GM13976 (cell line): Measurements from ENCODE around the gene THADA.
A peak's percentile ranks its signal among the peaks of the same experiment; 100 is the strongest.
"Not testable (repeated sequence)": the region's sequence is repeated elsewhere in the genome, so short reads cannot be mapped to it uniquely, and the experiment has no call there.

Experiments used
- DNase-seq: peaks from one replicate; pipeline ENCODE4 v3.0.0; 2012; ENCODE audit warnings: low spot score
- in situ Hi-C: fragments of 300-500 bp; cut with MboI; formaldehyde crosslinking; loops from one replicate; pipeline ENCODE4 v1.12.0; 2022; ENCODE audit warnings: low sequenced_read_pairs, mixed read lengths, inconsistent platforms; ENCODE audit not compliant: unreplicated experiment
- TF ChIP-seq, protein P1 (sequence below): IDR thresholded peaks from 2 replicates; pipeline ENCODE4 v1.5.1; 2012; ENCODE audit warnings: borderline replicate concordance, mild to moderate bottlenecking; ENCODE audit not compliant: insufficient read depth; ENCODE audit errors: extremely low read depth, missing control alignments, control extremely low read depth

Gene THADA, protein sequence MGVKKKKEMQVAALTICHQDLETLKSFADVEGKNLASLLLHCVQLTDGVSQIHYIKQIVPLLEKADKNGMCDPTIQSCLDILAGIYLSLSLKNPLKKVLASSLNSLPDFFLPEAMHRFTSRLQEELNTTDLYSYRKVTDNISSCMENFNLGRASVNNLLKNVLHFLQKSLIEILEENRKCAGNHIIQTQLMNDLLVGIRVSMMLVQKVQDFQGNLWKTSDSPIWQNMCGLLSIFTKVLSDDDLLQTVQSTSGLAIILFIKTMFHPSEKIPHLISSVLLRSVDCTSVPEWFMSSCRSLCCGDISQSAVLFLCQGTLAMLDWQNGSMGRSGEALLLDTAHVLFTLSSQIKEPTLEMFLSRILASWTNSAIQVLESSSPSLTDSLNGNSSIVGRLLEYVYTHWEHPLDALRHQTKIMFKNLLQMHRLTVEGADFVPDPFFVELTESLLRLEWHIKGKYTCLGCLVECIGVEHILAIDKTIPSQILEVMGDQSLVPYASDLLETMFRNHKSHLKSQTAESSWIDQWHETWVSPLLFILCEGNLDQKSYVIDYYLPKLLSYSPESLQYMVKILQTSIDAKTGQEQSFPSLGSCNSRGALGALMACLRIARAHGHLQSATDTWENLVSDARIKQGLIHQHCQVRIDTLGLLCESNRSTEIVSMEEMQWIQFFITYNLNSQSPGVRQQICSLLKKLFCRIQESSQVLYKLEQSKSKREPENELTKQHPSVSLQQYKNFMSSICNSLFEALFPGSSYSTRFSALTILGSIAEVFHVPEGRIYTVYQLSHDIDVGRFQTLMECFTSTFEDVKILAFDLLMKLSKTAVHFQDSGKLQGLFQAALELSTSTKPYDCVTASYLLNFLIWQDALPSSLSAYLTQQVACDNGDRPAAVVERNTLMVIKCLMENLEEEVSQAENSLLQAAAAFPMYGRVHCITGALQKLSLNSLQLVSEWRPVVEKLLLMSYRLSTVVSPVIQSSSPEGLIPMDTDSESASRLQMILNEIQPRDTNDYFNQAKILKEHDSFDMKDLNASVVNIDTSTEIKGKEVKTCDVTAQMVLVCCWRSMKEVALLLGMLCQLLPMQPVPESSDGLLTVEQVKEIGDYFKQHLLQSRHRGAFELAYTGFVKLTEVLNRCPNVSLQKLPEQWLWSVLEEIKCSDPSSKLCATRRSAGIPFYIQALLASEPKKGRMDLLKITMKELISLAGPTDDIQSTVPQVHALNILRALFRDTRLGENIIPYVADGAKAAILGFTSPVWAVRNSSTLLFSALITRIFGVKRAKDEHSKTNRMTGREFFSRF (N-terminal part only)

DNA sequence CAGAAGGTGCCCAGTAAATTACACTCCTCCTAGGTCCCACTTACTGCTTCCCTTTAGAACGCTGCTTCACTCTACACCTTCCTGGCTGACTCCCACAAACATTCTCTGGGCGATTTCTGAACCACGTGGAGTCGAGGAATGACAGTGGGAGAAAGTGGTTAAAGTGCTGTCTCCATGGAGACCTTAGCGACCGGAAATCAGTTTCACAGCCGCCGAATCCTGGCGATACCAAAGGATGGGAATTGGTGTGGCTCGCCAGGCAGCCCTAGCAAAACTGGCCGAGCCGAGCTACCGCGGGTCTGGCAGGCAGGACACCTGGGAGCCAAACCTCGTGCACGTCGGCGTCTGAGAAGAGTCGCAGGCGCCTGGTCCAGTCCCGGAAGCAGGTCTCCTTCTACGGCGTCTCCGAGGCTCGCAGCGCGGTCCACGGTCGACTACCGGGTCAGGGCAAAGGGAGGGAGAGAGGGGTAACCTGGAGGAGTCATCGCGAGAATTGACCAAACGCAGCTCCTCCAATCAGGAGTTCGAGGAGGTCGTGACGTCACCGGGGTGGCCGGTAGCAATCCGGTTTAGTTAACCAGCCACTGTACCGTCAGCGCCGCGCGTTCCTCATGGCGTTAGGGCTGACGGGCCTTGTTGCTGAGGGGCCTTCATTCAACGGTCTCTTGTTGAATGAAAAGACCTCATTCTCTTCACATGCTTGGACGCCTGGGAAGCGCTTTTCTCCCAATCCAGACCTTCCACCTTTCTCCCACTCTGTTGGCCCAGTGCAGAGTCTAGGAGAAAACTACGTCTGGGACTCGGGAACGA is at the start of gene THADA:
Gene THADA, minus strand, starts transcription at position 436 of the 810 bp plus-strand sequence. CDS start 3,646 bp downstream, outside the sequence.
- TF ChIP-seq, protein P1, sequence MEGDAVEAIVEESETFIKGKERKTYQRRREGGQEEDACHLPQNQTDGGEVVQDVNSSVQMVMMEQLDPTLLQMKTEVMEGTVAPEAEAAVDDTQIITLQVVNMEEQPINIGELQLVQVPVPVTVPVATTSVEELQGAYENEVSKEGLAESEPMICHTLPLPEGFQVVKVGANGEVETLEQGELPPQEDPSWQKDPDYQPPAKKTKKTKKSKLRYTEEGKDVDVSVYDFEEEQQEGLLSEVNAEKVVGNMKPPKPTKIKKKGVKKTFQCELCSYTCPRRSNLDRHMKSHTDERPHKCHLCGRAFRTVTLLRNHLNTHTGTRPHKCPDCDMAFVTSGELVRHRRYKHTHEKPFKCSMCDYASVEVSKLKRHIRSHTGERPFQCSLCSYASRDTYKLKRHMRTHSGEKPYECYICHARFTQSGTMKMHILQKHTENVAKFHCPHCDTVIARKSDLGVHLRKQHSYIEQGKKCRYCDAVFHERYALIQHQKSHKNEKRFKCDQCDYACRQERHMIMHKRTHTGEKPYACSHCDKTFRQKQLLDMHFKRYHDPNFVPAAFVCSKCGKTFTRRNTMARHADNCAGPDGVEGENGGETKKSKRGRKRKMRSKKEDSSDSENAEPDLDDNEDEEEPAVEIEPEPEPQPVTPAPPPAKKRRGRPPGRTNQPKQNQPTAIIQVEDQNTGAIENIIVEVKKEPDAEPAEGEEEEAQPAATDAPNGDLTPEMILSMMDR = no peak
- peak; percentile 97 for DNase-seq
- in situ Hi-C loops = no loop called here

DNA sequence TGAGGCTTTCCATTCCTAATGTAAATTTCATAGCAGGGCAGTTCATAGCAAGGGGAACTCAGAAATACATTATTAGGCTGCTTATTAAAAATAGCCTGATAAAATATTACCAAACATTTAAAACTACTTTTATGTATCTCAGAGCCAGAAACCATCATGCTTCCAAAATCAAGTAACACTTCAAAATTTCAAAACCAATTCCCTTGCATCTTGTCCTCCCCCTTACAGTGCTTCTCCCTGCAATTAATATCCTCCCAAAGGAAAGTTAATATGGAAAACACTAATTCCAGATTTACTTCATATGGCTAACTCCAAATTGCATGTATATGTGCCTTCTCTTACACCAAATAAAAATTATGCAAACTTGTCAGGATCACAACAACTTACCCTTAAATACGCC is 47.8 kb upstream of the THADA start:
- DNase-seq = no peak
- in situ Hi-C loops = no loop called here
- TF ChIP-seq, protein P1 = no peak

DNA sequence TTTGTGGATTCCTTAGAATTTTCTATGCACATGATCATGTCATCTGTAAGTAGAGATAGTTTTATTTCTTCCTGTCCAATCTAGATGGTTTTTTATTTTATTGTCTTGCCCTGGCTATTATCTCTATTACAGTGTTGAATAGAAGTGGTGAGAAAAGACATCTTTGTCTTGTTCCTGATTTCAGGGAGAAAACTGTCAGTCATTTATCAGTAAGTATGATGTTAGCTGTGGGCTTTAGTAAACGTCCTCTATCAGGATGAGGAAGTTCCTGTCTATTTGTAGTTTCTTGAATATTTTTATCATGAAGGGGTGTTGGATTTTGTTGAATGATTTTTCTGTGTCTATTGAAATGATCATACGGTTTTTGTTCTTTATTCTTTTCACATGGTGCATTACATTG is 46.5 kb upstream of the THADA start:
- TF ChIP-seq, protein P1 = no peak

DNA sequence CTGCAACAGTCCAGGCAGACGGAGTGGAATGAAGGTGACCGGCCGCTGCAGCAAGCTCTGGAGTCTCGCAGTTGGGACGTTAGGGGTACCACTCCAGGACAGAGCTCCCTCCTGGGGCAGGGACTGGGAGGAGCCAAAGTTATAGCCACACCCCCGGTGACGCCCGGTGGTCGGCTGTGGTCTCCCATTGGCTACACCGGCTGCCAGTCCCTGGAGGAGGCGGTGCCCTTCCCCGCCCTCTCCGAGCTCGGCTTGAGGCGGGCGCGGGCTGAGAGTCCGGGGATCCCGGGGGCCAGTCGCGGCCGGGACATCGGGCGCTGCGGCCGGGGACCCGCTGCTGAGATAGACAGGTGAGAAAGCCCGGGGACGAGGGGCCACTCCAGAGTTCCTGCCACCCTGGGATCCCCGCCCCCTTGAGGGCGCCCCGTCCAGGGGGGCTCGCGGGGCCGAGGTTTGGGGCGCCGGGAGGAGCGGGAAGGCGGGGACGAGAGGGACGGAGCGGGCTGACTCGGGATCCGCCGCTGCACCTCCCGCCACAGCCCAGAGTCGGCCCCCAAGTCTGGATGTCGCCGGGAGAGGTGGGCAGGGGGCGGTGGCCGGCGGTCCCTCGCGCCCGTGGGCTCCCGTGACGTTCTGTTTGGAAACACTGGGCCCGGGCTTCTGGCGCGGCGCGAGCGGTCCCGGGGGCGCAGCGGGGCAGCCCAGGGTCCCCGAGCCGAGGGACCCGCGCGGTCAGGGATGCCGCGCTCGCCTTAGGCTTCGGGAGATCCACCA is 41.4 kb upstream of the THADA start, which contains the start of gene PLEKHH2:
Gene PLEKHH2, plus strand, starts transcription at position 231 of the 774 bp plus-strand sequence. CDS start 7,414 bp downstream, outside the sequence.
- TF ChIP-seq, protein P1 = no peak
- in situ Hi-C loops = no loop called here

More for the DNA sequence above, 46.5 kb upstream of the THADA start:
- DNase-seq = no peak
- in situ Hi-C loops = no loop called here

DNA sequence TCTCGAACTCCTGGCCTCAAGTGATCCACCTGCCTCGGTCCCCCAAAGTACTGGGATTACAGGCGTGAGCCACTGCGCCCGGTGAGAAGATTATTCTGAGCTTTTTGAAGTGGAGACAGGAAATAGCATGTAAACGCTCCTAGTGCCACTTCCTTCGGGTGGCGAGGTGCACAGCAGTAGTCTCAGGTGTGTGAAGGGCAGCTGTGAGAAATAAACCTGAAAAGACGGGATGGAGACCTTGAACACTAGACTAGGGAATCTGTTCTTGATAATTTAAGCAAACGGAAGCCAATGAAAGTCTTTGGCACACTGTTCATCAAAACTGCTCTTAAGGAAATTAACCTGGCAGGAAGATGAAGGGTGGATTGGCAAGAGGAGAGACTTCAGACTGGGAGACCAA is 40.8 kb upstream of the THADA start:
- TF ChIP-seq, protein P1 = no peak
- DNase-seq = peak; percentile 11
- in situ Hi-C loops = no loop called here

More for the DNA sequence above, 41.4 kb upstream of the THADA start, which contains the start of gene PLEKHH2:
- peak; percentile 95 for DNase-seq

DNA sequence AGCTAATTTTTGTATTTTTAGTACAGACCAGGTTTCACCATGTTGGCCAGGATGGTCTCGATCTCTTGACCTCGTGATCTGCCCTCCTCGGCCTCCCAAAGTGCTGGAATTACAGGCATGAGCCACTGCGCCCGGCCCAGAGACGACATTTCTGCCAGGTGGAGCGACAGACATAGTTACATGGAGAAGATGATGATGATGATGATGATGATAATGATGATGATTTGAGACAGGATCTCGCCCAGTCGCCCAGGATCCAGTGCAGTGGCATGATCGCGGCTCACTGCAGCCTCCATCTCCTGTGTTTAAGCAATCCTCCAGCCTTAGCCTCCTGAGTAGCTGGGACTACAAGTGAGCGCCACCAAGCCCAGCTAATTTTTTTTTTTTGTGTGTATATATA is 40.3 kb upstream of the THADA start:
- in situ Hi-C loops, DNase-seq: not testable (repeated sequence)
